ENCODE measurements around the gene GTPBP3. TPM values are rescaled to one million over a fixed set of nuclear protein-coding genes. Genes with fewer than 3 reads are reported as not detected.
A peak's percentile ranks its signal among the peaks of the same experiment; 100 is the strongest.

The GTPBP3 gene
- total and polyA plus RNA-seq, 2 of the 13 experiments (the other 11 are each of a cell fraction or from before 2014, with no cell fraction given) = 17.5 to 30.0 TPM

DNA sequence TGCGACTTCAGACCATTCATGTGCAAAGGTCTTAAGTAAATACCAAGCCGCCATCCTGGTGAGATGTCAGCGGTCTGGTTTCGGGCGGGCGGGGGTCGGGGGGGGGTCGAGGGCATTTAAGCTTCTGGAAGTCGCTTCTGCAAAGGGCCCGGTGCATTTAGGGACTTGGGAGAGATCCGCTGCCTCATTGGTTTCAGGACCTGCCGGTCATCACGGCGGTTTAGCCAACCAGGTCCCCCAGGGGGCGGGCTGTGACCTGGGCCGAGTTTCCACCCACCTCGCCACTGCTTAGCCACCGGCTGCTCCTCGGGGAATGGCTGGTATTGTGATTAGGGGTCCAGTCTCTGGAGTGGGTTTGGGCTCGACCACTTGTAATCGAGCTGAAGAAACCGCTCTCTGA, 47.9 kb upstream of the GTPBP3 start:
- WGBS (ENCODE audit: low lambda C conversion rate) = 28% methylated on average over 14 of the region's 22 CpGs
- H3K4me2 ChIP-seq (ENCODE audit: low read depth, low read length) = 0 out of 2 replicates have a peak overlapping the region, but pooled peaks have one; percentile 36
- H3K27ac ChIP-seq (ENCODE audit: extremely low read length, insufficient read depth, low read length) = no peak overlapping the region
- H3K9me3 ChIP-seq (ENCODE audit: low read length) = no peaks in the 10 kb centered on the region
- no TSS peak for BruUV-seq (replicated peaks)
- H3K4me3 ChIP-seq (replicated peaks in 1 of 3; ENCODE audit: insufficient read depth in 1 of 3, low read depth in 2 of 3, low read length in 3 of 3) = no peak overlapping the region; a peak in 1 of 6 replicates
- no peaks in the 10 kb centered on the region for H4K20me1 ChIP-seq (ENCODE audit: insufficient read depth, low read length)
- DNase-seq (ENCODE audit: low spot score) (no peak), ATAC-seq (peak; percentile 76), FAIRE-seq (no peak)
- H3K4me1 ChIP-seq (ENCODE audit: insufficient read depth, low read length) = no peaks in the 10 kb centered on the region
- H3K36me3 ChIP-seq (replicated peaks in 1 of 2; ENCODE audit: control insufficient read depth in 1 of 2, insufficient read depth in 2 of 2, low read length in 2 of 2) = no peaks in the 10 kb centered on the region
- ChIA-PET POLR2A (no interaction called here), CTCF (ENCODE audit: low intra/inter-chr PET ratio, low total read pairs) (no interaction called here)
- in situ Hi-C loops (cut with HindIII; ENCODE audit: extremely low pct_ligation_motif_present, low pct_unique_long_range_greater_than_20kb) = no loop called here
- no peaks in the 10 kb centered on the region for H3K27me3 ChIP-seq (ENCODE audit: control insufficient read depth in 1 of 2, insufficient read depth in 2 of 2, low read length in 2 of 2)
- H3K79me2 ChIP-seq (ENCODE audit: insufficient read depth, low read length) = no peaks in the 10 kb centered on the region
- H2AFZ ChIP-seq (ENCODE audit: low read length) = no peak overlapping the region
- intact Hi-C loops (cut with micrococcal nuclease; ENCODE audit: unreplicated experiment) = no loop called here
- H3K9ac ChIP-seq (ENCODE audit: insufficient read depth, low read depth, low read length) = no peak overlapping the region
- TF ChIP-seq ISX (CRISPR knock-in tag; conservative IDR thresholded peaks at IDR 0.05) (no peak), ZNF777 (CRISPR knock-in tag; IDR thresholded peaks at IDR 0.05) (no peak), ISL2 (CRISPR knock-in tag; IDR thresholded peaks at IDR 0.05) (no peak), STAG1 (CRISPR knock-in tag; IDR thresholded peaks at IDR 0.05) (no peak), ZNF331 (CRISPR knock-in tag; IDR thresholded peaks at IDR 0.05) (no peak), CBX1 (IDR thresholded peaks at IDR 0.05; ENCODE audit: low read depth) (no peak), MIER3 (CRISPR knock-in tag; IDR thresholded peaks at IDR 0.05; ENCODE audit: borderline replicate concordance) (no peak), CBX2 (IDR thresholded peaks at IDR 0.05; ENCODE audit: low read depth, low read length) (no peak), CBX2 (CRISPR knock-in tag; IDR thresholded peaks at IDR 0.05; ENCODE audit: low read depth) (no peak), ZNF17 (CRISPR knock-in tag; IDR thresholded peaks at IDR 0.05) (no peak), MZF1 (CRISPR knock-in tag; IDR thresholded peaks at IDR 0.05; ENCODE audit: borderline replicate concordance) (no peak), CENPX (CRISPR knock-in tag; IDR thresholded peaks at IDR 0.05) (no peak), TARDBP (CRISPR knock-in tag; IDR thresholded peaks at IDR 0.05) (no peak), MIER2 (CRISPR knock-in tag; IDR thresholded peaks at IDR 0.05) (no peak), MTF2 (CRISPR knock-in tag; IDR thresholded peaks at IDR 0.05; ENCODE audit: borderline replicate concordance) (no peak), ZFY (CRISPR knock-in tag; IDR thresholded peaks at IDR 0.05) (no peak), ZNF780A (CRISPR knock-in tag; IDR thresholded peaks at IDR 0.05) (no peak), ATF7 (IDR thresholded peaks at IDR 0.05) (no peak), ATF7 (CRISPR knock-in tag; IDR thresholded peaks at IDR 0.05) (no peak), NFYC (CRISPR knock-in tag; IDR thresholded peaks at IDR 0.05) (peak; percentile 88), GPN1 (CRISPR knock-in tag; IDR thresholded peaks at IDR 0.05; ENCODE audit: borderline replicate concordance) (no peak)
- TF ChIP-seq, protein P1, sequence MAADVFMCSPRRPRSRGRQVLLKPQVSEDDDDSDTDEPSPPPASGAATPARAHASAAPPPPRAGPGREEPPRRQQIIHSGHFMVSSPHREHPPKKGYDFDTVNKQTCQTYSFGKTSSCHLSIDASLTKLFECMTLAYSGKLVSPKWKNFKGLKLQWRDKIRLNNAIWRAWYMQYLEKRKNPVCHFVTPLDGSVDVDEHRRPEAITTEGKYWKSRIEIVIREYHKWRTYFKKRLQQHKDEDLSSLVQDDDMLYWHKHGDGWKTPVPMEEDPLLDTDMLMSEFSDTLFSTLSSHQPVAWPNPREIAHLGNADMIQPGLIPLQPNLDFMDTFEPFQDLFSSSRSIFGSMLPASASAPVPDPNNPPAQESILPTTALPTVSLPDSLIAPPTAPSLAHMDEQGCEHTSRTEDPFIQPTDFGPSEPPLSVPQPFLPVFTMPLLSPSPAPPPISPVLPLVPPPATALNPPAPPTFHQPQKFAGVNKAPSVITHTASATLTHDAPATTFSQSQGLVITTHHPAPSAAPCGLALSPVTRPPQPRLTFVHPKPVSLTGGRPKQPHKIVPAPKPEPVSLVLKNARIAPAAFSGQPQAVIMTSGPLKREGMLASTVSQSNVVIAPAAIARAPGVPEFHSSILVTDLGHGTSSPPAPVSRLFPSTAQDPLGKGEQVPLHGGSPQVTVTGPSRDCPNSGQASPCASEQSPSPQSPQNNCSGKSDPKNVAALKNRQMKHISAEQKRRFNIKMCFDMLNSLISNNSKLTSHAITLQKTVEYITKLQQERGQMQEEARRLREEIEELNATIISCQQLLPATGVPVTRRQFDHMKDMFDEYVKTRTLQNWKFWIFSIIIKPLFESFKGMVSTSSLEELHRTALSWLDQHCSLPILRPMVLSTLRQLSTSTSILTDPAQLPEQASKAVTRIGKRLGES (CRISPR knock-in tag; IDR thresholded peaks at IDR 0.05; ENCODE audit: borderline replicate concordance) = no peak
- TF ChIP-seq, protein P2, sequence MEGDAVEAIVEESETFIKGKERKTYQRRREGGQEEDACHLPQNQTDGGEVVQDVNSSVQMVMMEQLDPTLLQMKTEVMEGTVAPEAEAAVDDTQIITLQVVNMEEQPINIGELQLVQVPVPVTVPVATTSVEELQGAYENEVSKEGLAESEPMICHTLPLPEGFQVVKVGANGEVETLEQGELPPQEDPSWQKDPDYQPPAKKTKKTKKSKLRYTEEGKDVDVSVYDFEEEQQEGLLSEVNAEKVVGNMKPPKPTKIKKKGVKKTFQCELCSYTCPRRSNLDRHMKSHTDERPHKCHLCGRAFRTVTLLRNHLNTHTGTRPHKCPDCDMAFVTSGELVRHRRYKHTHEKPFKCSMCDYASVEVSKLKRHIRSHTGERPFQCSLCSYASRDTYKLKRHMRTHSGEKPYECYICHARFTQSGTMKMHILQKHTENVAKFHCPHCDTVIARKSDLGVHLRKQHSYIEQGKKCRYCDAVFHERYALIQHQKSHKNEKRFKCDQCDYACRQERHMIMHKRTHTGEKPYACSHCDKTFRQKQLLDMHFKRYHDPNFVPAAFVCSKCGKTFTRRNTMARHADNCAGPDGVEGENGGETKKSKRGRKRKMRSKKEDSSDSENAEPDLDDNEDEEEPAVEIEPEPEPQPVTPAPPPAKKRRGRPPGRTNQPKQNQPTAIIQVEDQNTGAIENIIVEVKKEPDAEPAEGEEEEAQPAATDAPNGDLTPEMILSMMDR (CRISPR knock-in tag; IDR thresholded peaks at IDR 0.05) = 0 out of 2 replicates have a peak, but pooled peaks have one; percentile 3
- TF ChIP-seq, protein P3, sequence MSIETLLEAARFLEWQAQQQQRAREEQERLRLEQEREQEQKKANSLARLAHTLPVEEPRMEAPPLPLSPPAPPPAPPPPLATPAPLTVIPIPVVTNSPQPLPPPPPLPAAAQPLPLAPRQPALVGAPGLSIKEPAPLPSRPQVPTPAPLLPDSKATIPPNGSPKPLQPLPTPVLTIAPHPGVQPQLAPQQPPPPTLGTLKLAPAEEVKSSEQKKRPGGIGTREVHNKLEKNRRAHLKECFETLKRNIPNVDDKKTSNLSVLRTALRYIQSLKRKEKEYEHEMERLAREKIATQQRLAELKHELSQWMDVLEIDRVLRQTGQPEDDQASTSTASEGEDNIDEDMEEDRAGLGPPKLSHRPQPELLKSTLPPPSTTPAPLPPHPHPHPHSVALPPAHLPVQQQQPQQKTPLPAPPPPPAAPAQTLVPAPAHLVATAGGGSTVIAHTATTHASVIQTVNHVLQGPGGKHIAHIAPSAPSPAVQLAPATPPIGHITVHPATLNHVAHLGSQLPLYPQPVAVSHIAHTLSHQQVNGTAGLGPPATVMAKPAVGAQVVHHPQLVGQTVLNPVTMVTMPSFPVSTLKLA (IDR thresholded peaks at IDR 0.05) = no peak
